Renal pelvis (tissue), 4 donors: ENCODE measurements around the gene UBN1. TPM values are rescaled to one million over a fixed set of nuclear protein-coding genes. Genes with fewer than 3 reads are reported as not detected.
"Not testable (repeated sequence)": the region's sequence is repeated elsewhere in the genome, so short reads cannot be mapped to it uniquely, and the experiment has no call there.

Source experiments
- DNase-seq: peaks from one replicate; pipeline ENCODE4 v3.0.0-alpha.2; 2013
- polyA plus RNA-seq, 3 donors: library from polyadenylated mRNA; unstranded; fragments of 120-200 nt; gene quantifications; one replicate each; pipeline ENCODE4 v1.2.1, GENCODE V29; 2013; ENCODE audit not compliant: insufficient read length in 3 of 3

UBN1 gene
- polyA plus RNA-seq, 3 donors = 33.9 to 41.4 (median 41.0) TPM

- DNase-seq = no peak
Observed at GRCh38 chr16:4926928-4927327, 79.6 kb downstream of the UBN1 start.

GRCh38 chr16:4927661-4928060, 80.4 kb downstream of the UBN1 start:
- no peak for DNase-seq

GRCh38 chr16:4928227-4928626, 80.9 kb downstream of the UBN1 start:
- DNase-seq = no peak

GRCh38 chr16:4929619-4930018, 82.3 kb downstream of the UBN1 start:
- DNase-seq = not testable (repeated sequence)

GRCh38 chr16:4931381-4931780, 84.1 kb downstream of the UBN1 start:
- no peak for DNase-seq

Other genes with a start within 250 kb of the UBN1 start
- 10 to 100 TPM; 23.4 to 28.5 (median 23.9) TPM for gene UBALD1, start 232.6 kb upstream of the UBN1 start, polyA plus RNA-seq
- gene MGRN1, start 222.7 kb upstream of the UBN1 start, polyA plus RNA-seq = 10 to 100 TPM; 52.3 to 70.1 (median 63.2) TPM
- gene NUDT16L1, start 153.9 kb upstream of the UBN1 start, polyA plus RNA-seq = 10 to 100 TPM; 46.2 to 55.8 (median 55.0) TPM
- gene ANKS3, start 113.2 kb upstream of the UBN1 start, polyA plus RNA-seq = 10 to 100 TPM; 24.1 to 37.1 (median 35.4) TPM
- gene DNAAF8, start 112.9 kb upstream of the UBN1 start, polyA plus RNA-seq = 1 to 10 TPM; 2.4 to 3.0 (median 2.6) TPM
- 10 to 100 TPM; 17.2 to 24.1 (median 18.2) TPM for gene ZNF500, start 80.3 kb upstream of the UBN1 start, polyA plus RNA-seq
- gene SEPTIN12, start 59.1 kb upstream of the UBN1 start, polyA plus RNA-seq = 10 to 100 TPM in 1 of 3 donors, not detected in 2; 12.0 TPM
- 10 to 100 TPM in 2 of 3 donors, 1 to 10 TPM in 1; 6.0 to 12.8 (median 10.9) TPM for gene SMIM22, start 52.1 kb upstream of the UBN1 start, polyA plus RNA-seq
- 10 to 100 TPM; 22.7 to 45.1 (median 32.9) TPM for gene ROGDI, start 44.8 kb upstream of the UBN1 start, polyA plus RNA-seq
- 100 to 1,000 TPM in 2 of 3 donors, 10 to 100 TPM in 1; 89.9 to 161 (median 123) TPM for gene GLYR1, start 193 bp upstream of the UBN1 start, polyA plus RNA-seq
- gene PPL, start 89.7 kb downstream of the UBN1 start, polyA plus RNA-seq = 10 to 100 TPM; 31.5 to 44.2 (median 33.5) TPM
- under 1 TPM; 0.16 to 0.54 (median 0.16) TPM for gene SEC14L5, start 110.8 kb downstream of the UBN1 start, polyA plus RNA-seq
- gene NAGPA, start 186.5 kb downstream of the UBN1 start, polyA plus RNA-seq = 10 to 100 TPM; 11.5 to 14.7 (median 13.4) TPM
- 1 to 10 TPM; 4.3 to 8.8 (median 7.1) TPM for gene C16orf89, start 218.5 kb downstream of the UBN1 start, polyA plus RNA-seq
- 10 to 100 TPM; 25.1 to 27.0 (median 26.5) TPM for gene ALG1, start 224.4 kb downstream of the UBN1 start, polyA plus RNA-seq